Body of pancreas (tissue), 4 donors: ENCODE measurements around the gene SERINC3. TPM values are rescaled to one million over a fixed set of nuclear protein-coding genes. Genes with fewer than 3 reads are reported as not detected.

Experiments
- ATAC-seq: fragments of 150-250 bp; one replicate; pipeline ENCODE4 v1.9.1; 2016
- DNase-seq, 4 donors: peaks; one replicate each; pipeline ENCODE4 v3.0.0-alpha.2; 2019
- H3K27ac ChIP-seq, 4 donors: fragments of 200-600 bp; sonication (generic); 1 replicate in 3 of 4; 2 replicates in 1 of 4; pipeline versions ENCODE4 v1.5.1 to v1.6.1; 2016 to 2019; ENCODE audit warnings: mild to moderate bottlenecking in 1 of 4, mixed read lengths in 1 of 4, moderate library complexity in 1 of 4
- H3K27me3 ChIP-seq, 2 donors: fragments of 200-600 bp; sonication (generic); one replicate each; pipeline ENCODE4 v1.6.0; 2016; ENCODE audit warnings: mild to moderate bottlenecking in 1 of 2
- H3K36me3 ChIP-seq, 2 donors: fragments of 200-600 bp; sonication (generic); replicated peaks in 1 of 2; 2 replicates each; pipeline ENCODE4 v1.5.1; 2016; ENCODE audit warnings: low read depth in 2 of 2; ENCODE audit not compliant: insufficient read depth in 1 of 2
- H3K4me1 ChIP-seq: fragments of 200-600 bp; sonication (generic); one replicate; pipeline ENCODE4 v1.6.0; 2016
- H3K4me3 ChIP-seq, 2 donors: fragments of 200-600 bp; sonication (generic); 1 replicate in 1 of 2; 2 replicates in 1 of 2; pipeline ENCODE4 v1.5.1; 2016 to 2019
- H3K9me3 ChIP-seq, 3 donors: fragments of 200-600 bp; sonication (generic); 1 replicate in 2 of 3; 2 replicates in 1 of 3; pipeline ENCODE4 v1.5.1; 2016
- CTCF ChIP-seq, 7 experiments: fragments of 450-650 bp in 4 of 7; fragments of 200-600 bp in 3 of 7; sonication (generic) in 3 of 7; IDR thresholded peaks; one replicate each; pipeline ENCODE4 v1.5.1; 2016 to 2019; ENCODE audit warnings: antibody characterized with exemption in 7 of 7
- POLR2A ChIP-seq, 3 donors: fragments of 450-650 bp; IDR thresholded peaks; one replicate each; pipeline ENCODE4 v1.6.1; 2016; ENCODE audit warnings: antibody characterized with exemption in 3 of 3, mild to moderate bottlenecking in 2 of 3
- WGBS, 2 donors: methylation state at CpG; one replicate each; pipeline ENCODE4 v1.1.5; 2017; 5-methylcytosine and 5-hydroxymethylcytosine counted together
- intact Hi-C: fragments of 100-400 bp; cut with DNase I; formaldehyde crosslinking; loops from one replicate; pipeline ENCODE4 v1.15.1; 2023
- total RNA-seq, 2 donors: library from RNA; depleted of rRNA; stranded (reverse); fragments of >200 nt; gene quantifications; one replicate each; pipeline ENCODE4 v1.1.0, GENCODE V29; 2016

Gene SERINC3
- total RNA-seq, 2 donors from 2014 or later: 28.3 to 36.3 TPM

GRCh38 chr20:44552568-44552949 lies 30.7 kb upstream of the SERINC3 start:
- Histone ChIP-seq H3K27ac (no peak overlapping the region), H3K9me3 (no peaks in the 10 kb centered on the region), H3K4me1 (peaks cover 10% of the 10 kb centered on the region), H3K36me3 (no peaks in the 10 kb centered on the region), H3K4me3 (no peak overlapping the region), H3K27me3 (no peaks in the 10 kb centered on the region)
- DNase-seq (no peak), ATAC-seq (no peak)
- 76 to 78% methylated on average over 3 of the region's 3 CpGs for WGBS, 2 donors
- TF ChIP-seq CTCF (IDR thresholded peaks at IDR 0.05) (no peak), POLR2A (IDR thresholded peaks at IDR 0.05) (no peak)
- intact Hi-C loops: no loop called here

GRCh38 chr20:44552050-44552449 lies 30.2 kb upstream of the SERINC3 start:
- H3K27ac ChIP-seq: no peak overlapping the region
- no peaks in the 10 kb centered on the region for H3K9me3 ChIP-seq
- intact Hi-C loops: no loop called here
- H3K4me1 ChIP-seq: peaks cover 10% of the 10 kb centered on the region
- H3K36me3 ChIP-seq: no peaks in the 10 kb centered on the region
- DNase-seq (no peak), ATAC-seq (no peak)
- TF ChIP-seq CTCF (IDR thresholded peaks at IDR 0.05) (no peak), POLR2A (IDR thresholded peaks at IDR 0.05) (no peak)
- no peak overlapping the region for H3K4me3 ChIP-seq
- WGBS, 2 donors: 66% methylated on average over 4 of the region's 4 CpGs
- no peaks in the 10 kb centered on the region for H3K27me3 ChIP-seq

- intact Hi-C loops: no loop called here
- Histone ChIP-seq H3K36me3 (no peaks in the 10 kb centered on the region), H3K4me1 (peaks cover 10% of the 10 kb centered on the region), H3K9me3 (no peaks in the 10 kb centered on the region), H3K27me3 (no peaks in the 10 kb centered on the region), H3K4me3 (no peak overlapping the region), H3K27ac (peak overlapping the region in 1 of 4 donors; percentile 16)
- DNase-seq (no peak), ATAC-seq (no peak)
- no peak for TF ChIP-seq CTCF (IDR thresholded peaks at IDR 0.05)
- TF ChIP-seq POLR2A (IDR thresholded peaks at IDR 0.05): no peak
- 45 to 46% methylated on average over 4 of the region's 4 CpGs for WGBS, 2 donors
Observed at GRCh38 chr20:44549123-44549522, 27.3 kb upstream of the SERINC3 start.

- Histone ChIP-seq H3K4me1 (peaks cover 10% of the 10 kb centered on the region), H3K27me3 (no peaks in the 10 kb centered on the region), H3K4me3 (no peak overlapping the region), H3K27ac (no peak overlapping the region), H3K9me3 (no peaks in the 10 kb centered on the region), H3K36me3 (no peaks in the 10 kb centered on the region)
- intact Hi-C loops: no loop called here
- TF ChIP-seq CTCF (IDR thresholded peaks at IDR 0.05): no peak
- TF ChIP-seq POLR2A (IDR thresholded peaks at IDR 0.05): no peak
- DNase-seq: no peak
- no peak for ATAC-seq
- WGBS, 2 donors: 92 to 95% methylated on average over 8 of the region's 8 CpGs
Observed at GRCh38 chr20:44547419-44547818, 25.5 kb upstream of the SERINC3 start.

- peaks cover 10% of the 10 kb centered on the region for H3K4me1 ChIP-seq
Observed at GRCh38 chr20:44544263-44544662, 22.4 kb upstream of the SERINC3 start.

More at GRCh38 chr20:44544263-44544662, 22.4 kb upstream of the SERINC3 start:
- no peak for ATAC-seq
- intact Hi-C loops: no loop called here
- H3K36me3 ChIP-seq: no peaks in the 10 kb centered on the region
- H3K9me3 ChIP-seq: no peaks in the 10 kb centered on the region
- no peak for DNase-seq
- H3K4me3 ChIP-seq: no peak overlapping the region
- no peaks in the 10 kb centered on the region for H3K27me3 ChIP-seq
- TF ChIP-seq POLR2A (IDR thresholded peaks at IDR 0.05): no peak
- no peak for TF ChIP-seq CTCF (IDR thresholded peaks at IDR 0.05)
- WGBS, 2 donors: 69 to 76% methylated on average over 5 of the region's 5 CpGs
- no peak overlapping the region for H3K27ac ChIP-seq
